SK-N-SH treated with all-trans-retinoic acid at 6 μM for 48 hours (cell line): ENCODE results near the gene COL23A1.

Experiments
- ATAC-seq: fragments of 200-7000 bp; cut with Tn5 transposase; 3 replicates; pipeline ENCODE4 v1.9.1; 2020; ENCODE audit warnings: mild to moderate bottlenecking, moderate library complexity
- ARNTL ChIP-seq: fragments of 450-650 bp; formaldehyde crosslinking; IDR thresholded peaks from 2 replicates; pipeline ENCODE4 v1.5.0; 2020; ENCODE audit warnings: low read depth, mild to moderate bottlenecking, moderate library complexity, borderline replicate concordance
- BACH2 ChIP-seq: fragments of 250-450 bp; sonication (Bioruptor Pico); IDR thresholded peaks from 2 replicates; pipeline ENCODE4 v1.9.0; 2021; ENCODE audit warnings: mild to moderate bottlenecking, borderline replicate concordance
- CREB5 ChIP-seq: fragments of 250-450 bp; sonication (Bioruptor Pico); IDR thresholded peaks from 2 replicates; pipeline ENCODE4 v1.5.1; 2020; ENCODE audit warnings: low read depth, mild to moderate bottlenecking, moderate library complexity
- CSDC2 ChIP-seq: fragments of 250-450 bp; sonication (Bioruptor Pico); IDR thresholded peaks from 2 replicates; pipeline ENCODE4 v1.5.0; 2020; ENCODE audit warnings: mild to moderate bottlenecking, moderate library complexity
- CSRNP3 ChIP-seq: fragments of 250-450 bp; sonication (Bioruptor Pico); IDR thresholded peaks from 2 replicates; pipeline ENCODE4 v1.5.1; 2021; ENCODE audit warnings: mild to moderate bottlenecking, moderate library complexity
- ESRRG ChIP-seq: fragments of 250-450 bp; sonication (Bioruptor Pico); IDR thresholded peaks from 2 replicates; pipeline ENCODE4 v1.6.1; 2021; ENCODE audit warnings: mild to moderate bottlenecking
- GLIS3 ChIP-seq: fragments of 250-450 bp; sonication (Bioruptor Pico); IDR thresholded peaks from 2 replicates; pipeline ENCODE4 v1.5.0; 2020; ENCODE audit warnings: mild to moderate bottlenecking, moderate library complexity
- ISL1 ChIP-seq: fragments of 250-450 bp; sonication (Bioruptor Pico); IDR thresholded peaks from 2 replicates; pipeline ENCODE4 v2.1.2; 2022; ENCODE audit warnings: mild to moderate bottlenecking, moderate library complexity
- OSR1 ChIP-seq: fragments of 250-450 bp; sonication (Bioruptor Pico); IDR thresholded peaks from 2 replicates; pipeline ENCODE4 v1.8.0; 2022; ENCODE audit warnings: moderate library complexity, mild to moderate bottlenecking, inconsistent platforms
- PATZ1 ChIP-seq: fragments of 250-450 bp; sonication (Bioruptor Pico); IDR thresholded peaks from 2 replicates; pipeline ENCODE4 v1.8.0; 2020; ENCODE audit warnings: mild to moderate bottlenecking, moderate library complexity, borderline replicate concordance
- POU6F1 ChIP-seq: fragments of 250-450 bp; sonication (Bioruptor Pico); IDR thresholded peaks from 2 replicates; pipeline ENCODE4 v1.8.0; 2021; ENCODE audit warnings: low read depth, mild to moderate bottlenecking, moderate library complexity, borderline replicate concordance
- RARB ChIP-seq: fragments of 250-450 bp; sonication (Bioruptor Pico); IDR thresholded peaks from 2 replicates; pipeline ENCODE4 v1.8.0; 2021; ENCODE audit warnings: mild to moderate bottlenecking, moderate library complexity
- TCF4 ChIP-seq: fragments of 250-450 bp; sonication (Bioruptor Pico); IDR thresholded peaks from 2 replicates; pipeline ENCODE4 v1.8.0; 2021; ENCODE audit warnings: mild to moderate bottlenecking, moderate library complexity, borderline replicate concordance
- TOX ChIP-seq: fragments of 250-450 bp; sonication (Bioruptor Pico); IDR thresholded peaks from 2 replicates; pipeline ENCODE4 v1.8.0; 2021; ENCODE audit warnings: mild to moderate bottlenecking, moderate library complexity, borderline replicate concordance
- TSHZ2 ChIP-seq: fragments of 250-450 bp; sonication (Bioruptor Pico); IDR thresholded peaks from 2 replicates; pipeline ENCODE4 v1.5.0; 2020; ENCODE audit warnings: mild to moderate bottlenecking, moderate library complexity
- ZC3H10 ChIP-seq: fragments of 250-450 bp; sonication (Bioruptor Pico); IDR thresholded peaks from 2 replicates; pipeline ENCODE4 v1.5.1; 2021; ENCODE audit warnings: mild to moderate bottlenecking, moderate library complexity
- ZFP3 ChIP-seq: fragments of 250-450 bp; sonication (Bioruptor Pico); IDR thresholded peaks from 2 replicates; pipeline ENCODE4 v1.5.0; 2020; ENCODE audit warnings: mild to moderate bottlenecking, moderate library complexity
- ZFP30 ChIP-seq: fragments of 450-650 bp; formaldehyde crosslinking; IDR thresholded peaks from 2 replicates; pipeline ENCODE4 v1.5.0; 2022; ENCODE audit warnings: mild to moderate bottlenecking, moderate library complexity
- ZNF565 ChIP-seq: fragments of 450-650 bp; formaldehyde crosslinking; conservative IDR thresholded peaks from 2 replicates; pipeline ENCODE4 v1.5.0; 2020; ENCODE audit warnings: low read depth, mild to moderate bottlenecking, moderate library complexity
- ZNF70 ChIP-seq: fragments of 450-650 bp; formaldehyde crosslinking; IDR thresholded peaks from 2 replicates; pipeline ENCODE4 v1.5.0; 2020; ENCODE audit warnings: mild to moderate bottlenecking, moderate library complexity
- ZNF8 ChIP-seq: fragments of 450-650 bp; formaldehyde crosslinking; IDR thresholded peaks from 2 replicates; pipeline ENCODE4 v1.5.0; 2020; ENCODE audit warnings: mild to moderate bottlenecking, moderate library complexity

The COL23A1 gene

GRCh38 chr5:178439493-178440180 lies 150.6 kb downstream of the COL23A1 start (continued):
- no peak for TF ChIP-seq CSRNP3 (CRISPR knock-in tag)
- TF ChIP-seq ZNF8 (CRISPR knock-in tag): no peak
- TF ChIP-seq ESRRG: no peak
- TF ChIP-seq, all 23 proteins: peak for 0

- TF ChIP-seq PATZ1 (CRISPR knock-in tag): no peak
- no peak for TF ChIP-seq ZFP3
- no peak for TF ChIP-seq ZNF8 (CRISPR knock-in tag)
- TF ChIP-seq OSR1 (CRISPR knock-in tag): no peak
- no peak for TF ChIP-seq CREB5 (CRISPR knock-in tag)
- no peak for TF ChIP-seq ZNF70
- no peak for TF ChIP-seq TOX (CRISPR knock-in tag)
- TF ChIP-seq ZNF565: no peak
- TF ChIP-seq CSRNP3 (CRISPR knock-in tag): no peak
- TF ChIP-seq ARNTL (CRISPR knock-in tag): no peak
- no peak for ATAC-seq
These were observed 151.4 kb downstream of the COL23A1 start for GRCh38 chr5:178438796-178439195.

GRCh38 chr5:178437386-178438075 lies 152.7 kb downstream of the COL23A1 start:
- TF ChIP-seq TCF4 (CRISPR knock-in tag): no peak
- no peak for TF ChIP-seq CSRNP3 (CRISPR knock-in tag)
- TF ChIP-seq CSDC2 (CRISPR knock-in tag): no peak
- TF ChIP-seq CREB5 (CRISPR knock-in tag): no peak
- no peak for TF ChIP-seq GLIS3 (CRISPR knock-in tag)
- no peak for TF ChIP-seq ESRRG
- TF ChIP-seq TSHZ2: no peak
- no peak for TF ChIP-seq POU6F1
- TF ChIP-seq ARNTL (CRISPR knock-in tag): no peak
- no peak for TF ChIP-seq ZC3H10
- no peak for TF ChIP-seq RARB (CRISPR knock-in tag)
- no peak for TF ChIP-seq ZFP30
- no peak for TF ChIP-seq BACH2
- TF ChIP-seq ZFP3: no peak
- no peak for TF ChIP-seq ZNF565
- TF ChIP-seq OSR1 (CRISPR knock-in tag): no peak
- no peak for TF ChIP-seq ZNF70
- no peak for TF ChIP-seq ISL1 (CRISPR knock-in tag)
- ATAC-seq: no peak
